Esophagus (tissue), 2 donors: ENCODE measurements around the gene ZNF576. TPM values are rescaled to one million over a fixed set of nuclear protein-coding genes. Genes with fewer than 3 reads are reported as not detected.
"Not testable (repeated sequence)": the region's sequence is repeated elsewhere in the genome, so short reads cannot be mapped to it uniquely, and the experiment has no call there.

ENCODE experiments used
- H3K27ac ChIP-seq, 2 donors: one replicate each; pipeline ENCODE4 v1.5.1; 2013; ENCODE audit warnings: low read depth in 2 of 2, mild to moderate bottlenecking in 2 of 2, inconsistent platforms in 1 of 2, low read length in 1 of 2, moderate library complexity in 1 of 2
- H3K27me3 ChIP-seq, 2 donors: one replicate each; pipeline ENCODE4 v1.6.1; 2013; ENCODE audit warnings: low read length in 2 of 2, control low read depth in 1 of 2, mild to moderate bottlenecking in 1 of 2; ENCODE audit not compliant: insufficient read depth in 2 of 2, control insufficient read depth in 1 of 2
- H3K36me3 ChIP-seq, 2 donors: one replicate each; pipeline ENCODE4 v1.6.1; 2013; ENCODE audit warnings: low read length in 1 of 2; ENCODE audit not compliant: control insufficient read depth in 2 of 2, insufficient read depth in 2 of 2
- H3K4me1 ChIP-seq, 2 donors: one replicate each; pipeline ENCODE4 v1.6.1; 2013; ENCODE audit warnings: low read length in 1 of 2; ENCODE audit not compliant: control insufficient read depth in 2 of 2, insufficient read depth in 2 of 2
- H3K4me3 ChIP-seq, 2 donors: one replicate each; pipeline ENCODE4 v1.5.1; 2013; ENCODE audit warnings: low read length in 2 of 2, mild to moderate bottlenecking in 2 of 2, low read depth in 1 of 2, moderate library complexity in 1 of 2
- H3K9me3 ChIP-seq, 2 donors: one replicate each; pipeline ENCODE4 v1.6.1; 2013; ENCODE audit warnings: mild to moderate bottlenecking in 2 of 2, low read depth in 1 of 2, low read length in 1 of 2, moderate library complexity in 1 of 2; ENCODE audit not compliant: control insufficient read depth in 2 of 2, insufficient read depth in 1 of 2
- WGBS, 2 donors: extraction: QIAGEN DNeasy Blood & Tissue Kit; methylation state at CpG; one replicate each; pipeline ENCODE4 v1.1.7; 2013; 5-methylcytosine and 5-hydroxymethylcytosine counted together
- polyA plus RNA-seq, 2 donors: library from polyadenylated mRNA; stranded (reverse); fragments of 200-250 nt; gene quantifications; one replicate each; pipeline ENCODE4 v1.2.3, GENCODE V29; 2013
- donor health status: healthy with polysubstance abuse.
- donor health status: Bipolar disorder and iron deficiency.

ZNF576 gene
- polyA plus RNA-seq, 2 donors: 6.8 to 13.0 TPM

DNA sequence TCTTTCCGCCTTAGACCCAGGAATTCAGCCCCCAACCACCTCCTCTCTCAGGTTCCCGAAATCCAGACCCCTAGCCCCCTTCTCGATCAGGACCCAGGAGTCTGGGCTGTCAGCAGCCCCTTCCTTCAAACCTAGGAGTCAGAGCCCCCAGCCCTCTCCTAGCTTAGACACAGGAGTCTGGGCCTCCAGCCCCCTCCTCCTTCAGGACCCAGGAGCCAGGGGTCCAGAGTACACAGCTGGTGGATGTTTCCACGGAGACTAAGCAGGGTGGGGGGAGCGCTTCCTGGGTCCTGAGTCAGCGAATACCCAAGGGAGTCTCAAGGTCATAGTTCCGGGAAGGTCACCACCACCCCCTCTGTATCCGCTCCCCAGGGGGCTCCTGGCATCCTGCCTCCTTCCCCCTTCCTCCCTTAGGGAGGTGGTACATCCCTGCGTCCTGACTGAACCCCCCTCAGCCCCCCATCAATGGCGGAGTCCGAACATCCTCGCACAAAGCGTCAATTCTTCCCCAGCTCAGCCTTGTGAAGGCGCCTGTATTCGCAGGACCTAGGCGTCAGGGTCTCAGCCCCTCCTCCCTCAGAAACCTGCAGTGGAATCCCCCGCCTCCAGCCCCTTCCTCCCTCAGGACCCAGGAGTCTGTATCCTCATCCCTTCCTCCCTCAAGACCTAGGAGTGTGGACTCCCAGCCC is 38.6 kb downstream of the ZNF576 start:
- Histone ChIP-seq H3K9me3 (no peaks in the 10 kb centered on the region), H3K4me3 (no peak overlapping the region), H3K27ac (peak overlapping the region in 1 of 2 donors; percentile 7), H3K36me3 (no peaks in the 10 kb centered on the region), H3K27me3 (no peaks in the 10 kb centered on the region), H3K4me1 (peaks cover 9 to 10% of the 10 kb centered on the region in 2 donors)
- WGBS, 2 donors: 30 to 35% methylated on average over 17 of the region's 17 CpGs

GRCh38 chr19:43635561-43635940 is 39.2 kb downstream of the ZNF576 start:
- not testable (repeated sequence) for H3K4me3 ChIP-seq, H3K27me3 ChIP-seq, H3K27ac ChIP-seq, H3K9me3 ChIP-seq, H3K36me3 ChIP-seq
- H3K4me1 ChIP-seq: peaks cover 13 to 15% of the 10 kb centered on the region in 2 donors
- WGBS, 2 donors: 50 to 62% methylated on average over 2 of the region's 2 CpGs

DNA sequence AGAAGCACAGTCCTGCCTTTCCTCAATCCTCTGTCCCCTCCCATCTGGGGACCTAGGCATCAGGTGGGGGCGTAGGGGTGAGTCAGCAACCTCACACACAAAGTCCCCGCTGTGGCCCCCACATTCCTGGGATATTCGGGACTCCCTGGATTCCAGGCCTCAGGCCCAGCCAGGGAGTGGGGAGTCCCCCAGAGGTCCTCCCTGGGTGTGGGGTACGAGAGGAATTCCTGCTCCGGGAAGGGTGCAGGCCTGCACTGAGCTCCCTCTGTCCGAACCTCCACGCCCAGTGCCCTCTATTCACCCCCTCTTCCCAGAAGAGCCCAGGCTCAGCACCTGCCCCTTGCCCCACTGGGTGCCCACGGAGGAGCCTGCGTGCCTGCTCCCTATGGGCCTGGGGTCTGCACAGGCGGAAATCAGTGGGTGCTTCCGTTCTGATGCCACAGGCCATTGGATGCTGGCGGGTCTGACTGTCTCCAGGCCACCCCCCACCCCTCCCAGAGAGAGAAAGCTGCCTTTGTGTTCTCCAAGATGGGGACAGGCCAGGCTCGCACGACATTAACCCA is 39.8 kb downstream of the ZNF576 start:
- peak overlapping the region in 1 of 2 donors; percentile 0 for H3K27ac ChIP-seq
- no peaks in the 10 kb centered on the region for H3K36me3 ChIP-seq
- H3K27me3 ChIP-seq: no peaks in the 10 kb centered on the region
- WGBS, 2 donors: 72 to 78% methylated on average over 14 of the region's 14 CpGs
- H3K4me3 ChIP-seq: no peak overlapping the region
- no peaks in the 10 kb centered on the region for H3K9me3 ChIP-seq
- H3K4me1 ChIP-seq: peaks cover 13 to 15% of the 10 kb centered on the region in 2 donors

DNA sequence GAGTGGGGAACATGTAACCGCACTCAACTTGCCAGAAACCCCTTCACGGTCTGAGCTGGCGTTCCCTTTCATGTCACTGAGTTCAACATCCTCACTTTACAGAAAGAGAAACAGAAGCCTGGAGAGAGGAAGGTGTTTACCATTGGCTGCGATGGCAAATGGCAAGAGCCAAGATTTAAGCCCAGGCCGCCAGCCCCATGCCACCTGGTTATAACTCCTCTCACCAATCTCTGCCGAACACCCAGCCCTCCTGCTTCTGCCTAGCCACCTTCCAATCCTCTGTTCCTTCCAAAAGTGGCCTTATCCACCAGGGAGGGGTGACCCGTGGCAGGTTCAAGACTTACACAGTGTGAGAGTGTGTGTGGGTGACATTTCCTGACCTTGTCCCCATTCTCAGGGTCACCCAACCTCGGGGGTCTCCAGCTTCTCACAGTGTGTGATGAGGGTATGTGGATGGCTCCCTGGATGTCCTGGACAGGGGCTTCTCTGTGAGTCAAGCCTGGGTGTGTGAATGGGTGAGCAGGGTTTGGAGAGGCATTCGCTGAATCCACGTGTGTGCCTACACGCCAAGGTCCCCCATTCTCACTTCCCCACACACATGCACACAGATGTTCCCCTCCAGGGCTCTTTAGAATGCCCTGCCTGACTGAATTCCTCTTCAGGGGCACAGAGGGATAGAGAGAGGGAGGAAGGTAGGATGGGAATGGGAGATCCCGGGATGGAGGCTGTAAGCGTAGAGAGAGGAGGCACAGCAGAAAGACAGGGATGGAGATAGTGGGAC is 42.0 kb downstream of the ZNF576 start:
- no peaks in the 10 kb centered on the region for H3K9me3 ChIP-seq
- no peaks in the 10 kb centered on the region for H3K27me3 ChIP-seq
- H3K27ac ChIP-seq: no peak overlapping the region
- H3K36me3 ChIP-seq: no peaks in the 10 kb centered on the region
- WGBS, 2 donors: 73 to 75% methylated on average over 13 of the region's 13 CpGs
- H3K4me3 ChIP-seq: peak overlapping the region in 1 of 2 donors; percentile 77
- peaks cover 13 to 15% of the 10 kb centered on the region in 2 donors for H3K4me1 ChIP-seq

GRCh38 chr19:43638995-43639518 is 42.7 kb downstream of the ZNF576 start:
- H3K27me3 ChIP-seq: no peaks in the 10 kb centered on the region
- H3K4me3 ChIP-seq: peak overlapping the region; percentile 42 to 77
- no peaks in the 10 kb centered on the region for H3K36me3 ChIP-seq
- H3K4me1 ChIP-seq: peaks cover 13 to 15% of the 10 kb centered on the region in 2 donors
- no peak overlapping the region for H3K27ac ChIP-seq
- H3K9me3 ChIP-seq: no peaks in the 10 kb centered on the region
- 10 to 11% methylated on average over 10 to 18 of the region's 18 CpGs for WGBS, 2 donors

GRCh38 chr19:43639519-43640423 is 43.4 kb downstream of the ZNF576 start, which contains the start of gene CADM4:
Gene CADM4, minus strand, starts transcription at chr19:43639850. Its CDS starts 60 bp downstream, at chr19:43639790.
- Histone ChIP-seq H3K36me3 (no peaks in the 10 kb centered on the region), H3K4me1 (peaks cover 13 to 15% of the 10 kb centered on the region in 2 donors), H3K9me3 (no peaks in the 10 kb centered on the region), H3K27me3 (no peaks in the 10 kb centered on the region), H3K27ac (peak within 1 kb of the TSS; percentile 11 to 79), H3K4me3 (peak within 1 kb of the TSS; percentile 76 to 77)
- 1 to 2% methylated on average over 44 to 110 of the region's 110 CpGs for WGBS, 2 donors

GRCh38 chr19:43640424-43640757 is 44.0 kb downstream of the ZNF576 start:
- Histone ChIP-seq H3K4me1 (peaks cover 7 to 15% of the 10 kb centered on the region in 2 donors), H3K27me3 (no peaks in the 10 kb centered on the region), H3K9me3 (no peaks in the 10 kb centered on the region), H3K4me3 (peak overlapping the region; percentile 76 to 77), H3K27ac (peak overlapping the region in 1 of 2 donors; percentile 79), H3K36me3 (no peaks in the 10 kb centered on the region)
- WGBS, 2 donors: 7% methylated on average over 9 of the region's 9 CpGs; no CpG with 5 or more reads in 1 of the 2 donors

- H3K4me3 ChIP-seq: no peak overlapping the region
- H3K27me3 ChIP-seq: no peaks in the 10 kb centered on the region
- H3K9me3 ChIP-seq: no peaks in the 10 kb centered on the region
- H3K4me1 ChIP-seq: peaks cover 6 to 15% of the 10 kb centered on the region in 2 donors
- no peaks in the 10 kb centered on the region for H3K36me3 ChIP-seq
- 70 to 76% methylated on average over 2 of the region's 2 CpGs for WGBS, 2 donors
- H3K27ac ChIP-seq: no peak overlapping the region
Measured at GRCh38 chr19:43641333-43641732, 44.9 kb downstream of the ZNF576 start.

- no peak overlapping the region for H3K27ac ChIP-seq
- no peak overlapping the region for H3K4me3 ChIP-seq
- no peaks in the 10 kb centered on the region for H3K9me3 ChIP-seq
- peaks cover 5 to 15% of the 10 kb centered on the region in 2 donors for H3K4me1 ChIP-seq
- 71 to 82% methylated on average over 4 of the region's 4 CpGs for WGBS, 2 donors
- H3K36me3 ChIP-seq: no peaks in the 10 kb centered on the region
- no peaks in the 10 kb centered on the region for H3K27me3 ChIP-seq
Measured at GRCh38 chr19:43642531-43642930, 46.1 kb downstream of the ZNF576 start.
